HepG2 (cell line): ENCODE results near the gene PCNX4. TPM values are rescaled to one million over a fixed set of nuclear protein-coding genes. Genes with fewer than 3 reads are reported as not detected.

Experiments used
- CEBPB ChIP-seq: IDR thresholded peaks from 2 replicates; pipeline ENCODE4 v1.6.1; 2011; ENCODE audit warnings: low read depth, low read length, improper control_type of control experiment, borderline replicate concordance
- CENPT ChIP-seq: sonication (generic); formaldehyde crosslinking; IDR thresholded peaks from 2 replicates; pipeline ENCODE4 v1.8.0; 2022; ENCODE audit warnings: low read depth, mild to moderate bottlenecking, moderate library complexity, missing genetic modification reagents
- FOXM1 ChIP-seq: sonication (generic); formaldehyde crosslinking; IDR thresholded peaks from 2 replicates; pipeline ENCODE4 v1.5.0; 2020; ENCODE audit warnings: missing genetic modification reagents
- IRF9 ChIP-seq: sonication (generic); formaldehyde crosslinking; IDR thresholded peaks from 2 replicates; pipeline ENCODE4 v1.8.0; 2022; ENCODE audit warnings: missing genetic modification reagents, mild to moderate bottlenecking, borderline replicate concordance
- KMT2B ChIP-seq: IDR thresholded peaks from 2 replicates; pipeline ENCODE4 v1.6.1; 2016; ENCODE audit warnings: missing genetic modification reagents, missing compliant biosample characterization
- PAX8 ChIP-seq: sonication (generic); formaldehyde crosslinking; IDR thresholded peaks from 2 replicates; pipeline ENCODE4 v1.8.0; 2022; ENCODE audit warnings: mild to moderate bottlenecking, missing genetic modification reagents, borderline replicate concordance
- PITX1 ChIP-seq: sonication (generic); formaldehyde crosslinking; IDR thresholded peaks from 2 replicates; pipeline ENCODE4 v1.5.1; 2020; ENCODE audit warnings: mild to moderate bottlenecking, missing genetic modification reagents
- RXRB ChIP-seq: IDR thresholded peaks from 2 replicates; pipeline ENCODE4 v1.6.1; 2016; ENCODE audit warnings: borderline replicate concordance, missing genetic modification reagents, missing compliant biosample characterization
- TFDP2 ChIP-seq: sonication (generic); formaldehyde crosslinking; IDR thresholded peaks from 2 replicates; pipeline ENCODE4 v1.4.0; 2020; ENCODE audit warnings: missing genetic modification reagents
- TGIF2 ChIP-seq: IDR thresholded peaks from 2 replicates; pipeline ENCODE4 v1.6.1; 2016; ENCODE audit warnings: control low read depth, missing compliant biosample characterization
- TOPORS ChIP-seq: sonication (generic); formaldehyde crosslinking; IDR thresholded peaks from 2 replicates; pipeline ENCODE4 v1.8.0; 2023; ENCODE audit warnings: mild to moderate bottlenecking, missing genetic modification reagents
- TRIM24 ChIP-seq: sonication (generic); formaldehyde crosslinking; IDR thresholded peaks from 2 replicates; pipeline ENCODE4 v1.8.0; 2022; ENCODE audit warnings: mild to moderate bottlenecking, missing genetic modification reagents
- TSC22D2 ChIP-seq: sonication (generic); formaldehyde crosslinking; IDR thresholded peaks from 2 replicates; pipeline ENCODE4 v1.5.1; 2020; ENCODE audit warnings: missing genetic modification reagents, mild to moderate bottlenecking, borderline replicate concordance
- ZFP37 ChIP-seq: sonication (generic); formaldehyde crosslinking; IDR thresholded peaks from 2 replicates; pipeline ENCODE4 v1.4.0; 2020; ENCODE audit warnings: missing genetic modification reagents, borderline replicate concordance
- ZFYVE20 ChIP-seq: sonication (generic); formaldehyde crosslinking; IDR thresholded peaks from 2 replicates; pipeline ENCODE4 v1.8.0; 2023; ENCODE audit warnings: low read depth, mild to moderate bottlenecking, moderate library complexity, missing genetic modification reagents, borderline replicate concordance
- ZNF253 ChIP-seq: sonication (generic); formaldehyde crosslinking; IDR thresholded peaks from 2 replicates; pipeline ENCODE4 v1.8.0; 2022; ENCODE audit warnings: mild to moderate bottlenecking, missing genetic modification reagents, borderline replicate concordance
- ZNF264 ChIP-seq: sonication (generic); formaldehyde crosslinking; IDR thresholded peaks from 2 replicates; pipeline ENCODE4 v1.4.0; 2020; ENCODE audit warnings: missing genetic modification reagents
- ZNF292 ChIP-seq: sonication (generic); formaldehyde crosslinking; IDR thresholded peaks from 2 replicates; pipeline ENCODE4 v1.8.1; 2022; ENCODE audit warnings: mild to moderate bottlenecking, low read depth, missing genetic modification reagents, borderline replicate concordance
- ZNF335 ChIP-seq: sonication (generic); formaldehyde crosslinking; IDR thresholded peaks from 2 replicates; pipeline ENCODE4 v1.4.0; 2020; ENCODE audit warnings: missing genetic modification reagents
- ZNF557 ChIP-seq: sonication (generic); formaldehyde crosslinking; IDR thresholded peaks from 2 replicates; pipeline ENCODE4 v1.4.0; 2020; ENCODE audit warnings: missing genetic modification reagents
- polyA plus RNA-seq, 8 experiments: library from polyadenylated mRNA; depleted of rRNA in 3 of 8; stranded (reverse) in 7 of 8; unstranded in 1 of 8; fragments of >200 nt; fragmentation: Illumina TruSeq in 4 of 8; extraction: Trizol in 4 of 8; gene quantifications; 2 replicates each; pipeline versions ENCODE4 v1.2.1 to v1.2.3, GENCODE V29; 2011 to 2016; ENCODE audit warnings: low read depth in 4 of 8, missing spikeins in 1 of 8, mixed read lengths in 1 of 8; ENCODE audit not compliant: insufficient read depth in 1 of 8
- total RNA-seq, 5 experiments: library from RNA; depleted of rRNA; stranded (reverse); fragments of >200 nt; fragmentation: Illumina TruSeq; extraction: Trizol; gene quantifications; 2 replicates each; pipeline ENCODE4 v1.2.3, GENCODE V29; 2016; ENCODE audit warnings: low read depth in 1 of 5
- TF ChIP-seq, protein P1 (sequence below): sonication (generic); formaldehyde crosslinking; IDR thresholded peaks from 2 replicates; pipeline ENCODE4 v1.8.1; 2023; ENCODE audit warnings: mild to moderate bottlenecking, missing genetic modification reagents
- TF ChIP-seq, protein P2 (sequence below): sonication (generic); formaldehyde crosslinking; IDR thresholded peaks from 2 replicates; pipeline ENCODE4 v1.4.0; 2020; ENCODE audit warnings: mild to moderate bottlenecking, missing genetic modification reagents

The PCNX4 gene
- total and polyA plus RNA-seq, 2 of the 13 experiments (the other 11 are each of a cell fraction or from before 2014, with no cell fraction given) = 28.6 to 43.0 TPM

- TF ChIP-seq CENPT (CRISPR knock-in tag) = peak; percentile 86; the same call in 1 of the 2 replicates
- TF ChIP-seq KMT2B (CRISPR knock-in tag) = peak; percentile 97
- TF ChIP-seq, protein P1, sequence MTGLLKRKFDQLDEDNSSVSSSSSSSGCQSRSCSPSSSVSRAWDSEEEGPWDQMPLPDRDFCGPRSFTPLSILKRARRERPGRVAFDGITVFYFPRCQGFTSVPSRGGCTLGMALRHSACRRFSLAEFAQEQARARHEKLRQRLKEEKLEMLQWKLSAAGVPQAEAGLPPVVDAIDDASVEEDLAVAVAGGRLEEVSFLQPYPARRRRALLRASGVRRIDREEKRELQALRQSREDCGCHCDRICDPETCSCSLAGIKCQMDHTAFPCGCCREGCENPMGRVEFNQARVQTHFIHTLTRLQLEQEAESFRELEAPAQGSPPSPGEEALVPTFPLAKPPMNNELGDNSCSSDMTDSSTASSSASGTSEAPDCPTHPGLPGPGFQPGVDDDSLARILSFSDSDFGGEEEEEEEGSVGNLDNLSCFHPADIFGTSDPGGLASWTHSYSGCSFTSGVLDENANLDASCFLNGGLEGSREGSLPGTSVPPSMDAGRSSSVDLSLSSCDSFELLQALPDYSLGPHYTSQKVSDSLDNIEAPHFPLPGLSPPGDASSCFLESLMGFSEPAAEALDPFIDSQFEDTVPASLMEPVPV (CRISPR knock-in tag) = peak; percentile 89; the same call in 1 of the 2 replicates
- TF ChIP-seq, protein P2, sequence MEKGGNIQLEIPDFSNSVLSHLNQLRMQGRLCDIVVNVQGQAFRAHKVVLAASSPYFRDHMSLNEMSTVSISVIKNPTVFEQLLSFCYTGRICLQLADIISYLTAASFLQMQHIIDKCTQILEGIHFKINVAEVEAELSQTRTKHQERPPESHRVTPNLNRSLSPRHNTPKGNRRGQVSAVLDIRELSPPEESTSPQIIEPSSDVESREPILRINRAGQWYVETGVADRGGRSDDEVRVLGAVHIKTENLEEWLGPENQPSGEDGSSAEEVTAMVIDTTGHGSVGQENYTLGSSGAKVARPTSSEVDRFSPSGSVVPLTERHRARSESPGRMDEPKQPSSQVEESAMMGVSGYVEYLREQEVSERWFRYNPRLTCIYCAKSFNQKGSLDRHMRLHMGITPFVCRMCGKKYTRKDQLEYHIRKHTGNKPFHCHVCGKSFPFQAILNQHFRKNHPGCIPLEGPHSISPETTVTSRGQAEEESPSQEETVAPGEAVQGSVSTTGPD (CRISPR knock-in tag) = no peak
- peak; percentile 92 for TF ChIP-seq TOPORS (CRISPR knock-in tag)
- peak; percentile 60; the same call in 1 of the 2 replicates for TF ChIP-seq RXRB (CRISPR knock-in tag)
- peak; percentile 92 for TF ChIP-seq ZNF264 (CRISPR knock-in tag)
- peak; percentile 88; the same call in 1 of the 2 replicates for TF ChIP-seq ZNF335
- peak; percentile 95 for TF ChIP-seq TSC22D2 (CRISPR knock-in tag)
- no peak for TF ChIP-seq FOXM1 (CRISPR knock-in tag)
- peak; percentile 96 for TF ChIP-seq IRF9
- peak; percentile 74; the same call in 1 of the 2 replicates for TF ChIP-seq ZNF292 (CRISPR knock-in tag)
- 0 out of 2 replicates have a peak, but pooled peaks have one; percentile 65 for TF ChIP-seq ZFYVE20 (CRISPR knock-in tag)
- no peak; the same call in 1 of the 2 replicates for TF ChIP-seq ZNF253 (CRISPR knock-in tag)
- 0 out of 2 replicates have a peak, but pooled peaks have one; percentile 19 for TF ChIP-seq ZFP37 (CRISPR knock-in tag)
- peak; percentile 77 for TF ChIP-seq TGIF2 (CRISPR knock-in tag)
- no peak for TF ChIP-seq TRIM24 (CRISPR knock-in tag)
- peak; percentile 94 for TF ChIP-seq CEBPB
- peak; percentile 94; the same call in 1 of the 2 replicates for TF ChIP-seq ZNF557
- TF ChIP-seq TFDP2 (CRISPR knock-in tag) = peak; percentile 90
- peak; percentile 99 for TF ChIP-seq PAX8 (CRISPR knock-in tag)
- TF ChIP-seq PITX1 (CRISPR knock-in tag) = peak; percentile 76
These were observed at the start of gene PCNX4 (continued) for GRCh38 chr14:60091550-60092525.
